OCI-LY7 (cell line): ENCODE measurements around the gene COBLL1.

Experiments
- EZH2phosphoT487 ChIP-seq: fragments of 200-600 bp; sonication (generic); IDR thresholded peaks from 2 replicates; pipeline ENCODE4 v1.6.1; 2018; ENCODE audit warnings: low read depth, borderline replicate concordance, mild to moderate bottlenecking, mixed run types, antibody characterized with exemption, low read length, moderate library complexity, mixed read lengths
- TF ChIP-seq, protein P1 (sequence below): fragments of 200-600 bp; sonication (generic); conservative IDR thresholded peaks from 2 replicates; pipeline ENCODE4 v1.5.1; 2014; ENCODE audit warnings: mild to moderate bottlenecking, antibody characterized with exemption, low read length, moderate library complexity, mixed read lengths

DNA sequence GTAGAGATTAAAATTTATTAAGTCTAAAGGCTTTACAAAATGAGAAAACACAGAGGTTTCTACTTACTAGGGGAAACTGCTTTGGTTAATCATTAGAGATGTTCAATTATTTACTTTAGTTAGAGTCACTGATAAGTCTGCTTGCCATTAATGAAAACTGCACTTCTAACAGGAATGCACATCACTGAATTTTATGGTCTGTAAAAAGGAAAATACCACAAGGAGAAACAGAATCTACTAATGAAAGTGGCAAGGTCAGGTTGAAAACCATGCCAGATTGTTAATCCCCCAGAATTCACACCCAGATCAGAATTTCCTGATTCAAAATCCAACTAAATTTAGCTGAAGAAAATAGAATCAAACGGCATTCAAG, 129.9 kb downstream of the COBLL1 start:
- TF ChIP-seq, protein P1, sequence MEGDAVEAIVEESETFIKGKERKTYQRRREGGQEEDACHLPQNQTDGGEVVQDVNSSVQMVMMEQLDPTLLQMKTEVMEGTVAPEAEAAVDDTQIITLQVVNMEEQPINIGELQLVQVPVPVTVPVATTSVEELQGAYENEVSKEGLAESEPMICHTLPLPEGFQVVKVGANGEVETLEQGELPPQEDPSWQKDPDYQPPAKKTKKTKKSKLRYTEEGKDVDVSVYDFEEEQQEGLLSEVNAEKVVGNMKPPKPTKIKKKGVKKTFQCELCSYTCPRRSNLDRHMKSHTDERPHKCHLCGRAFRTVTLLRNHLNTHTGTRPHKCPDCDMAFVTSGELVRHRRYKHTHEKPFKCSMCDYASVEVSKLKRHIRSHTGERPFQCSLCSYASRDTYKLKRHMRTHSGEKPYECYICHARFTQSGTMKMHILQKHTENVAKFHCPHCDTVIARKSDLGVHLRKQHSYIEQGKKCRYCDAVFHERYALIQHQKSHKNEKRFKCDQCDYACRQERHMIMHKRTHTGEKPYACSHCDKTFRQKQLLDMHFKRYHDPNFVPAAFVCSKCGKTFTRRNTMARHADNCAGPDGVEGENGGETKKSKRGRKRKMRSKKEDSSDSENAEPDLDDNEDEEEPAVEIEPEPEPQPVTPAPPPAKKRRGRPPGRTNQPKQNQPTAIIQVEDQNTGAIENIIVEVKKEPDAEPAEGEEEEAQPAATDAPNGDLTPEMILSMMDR: no peak
- no peak for TF ChIP-seq EZH2phosphoT487
